ENCODE measurements around the gene SPIC. TPM values are rescaled to one million over a fixed set of nuclear protein-coding genes. Genes with fewer than 3 reads are reported as not detected.

SPIC gene
- total RNA-seq, 1 donor from 2014 or later: not detected

- Histone ChIP-seq H3K36me3 (no peaks in the 10 kb centered on the region), H3K9ac (no peak overlapping the region), H3F3A (ENCODE audit: low read depth) (no peaks in the 10 kb centered on the region), H2AFZ (replicated peaks) (no peak overlapping the region), H4K20me1 (ENCODE audit: low read depth) (no peaks in the 10 kb centered on the region), H3K79me2 (ENCODE audit: low read depth) (no peaks in the 10 kb centered on the region), H3K4me2 (no peak overlapping the region), H3K27ac (no peak overlapping the region), H3K27me3 (no peaks in the 10 kb centered on the region), H3K4me1 (no peaks in the 10 kb centered on the region), H3K9me3 (ENCODE audit: low read depth) (no peaks in the 10 kb centered on the region), H3K4me3 (no peak overlapping the region)
- no peak for DNase-seq (ENCODE audit: low spot score)
- Mint-ChIP-seq H3K36me3 (no peaks in the 10 kb centered on the region), H3K27ac (no peak overlapping the region), H3K4me3 (no peak overlapping the region), H3K4me1 (no peaks in the 10 kb centered on the region), H3K9me3 (no peaks in the 10 kb centered on the region), H3K27me3 (ENCODE audit: insufficient read depth, low read depth) (no peaks in the 10 kb centered on the region)
- TF ChIP-seq EZH2 (IDR thresholded peaks at IDR 0.05) (no peak), EZH2phosphoT487 (IDR thresholded peaks at IDR 0.05) (no peak)
- TF ChIP-seq, protein P1, sequence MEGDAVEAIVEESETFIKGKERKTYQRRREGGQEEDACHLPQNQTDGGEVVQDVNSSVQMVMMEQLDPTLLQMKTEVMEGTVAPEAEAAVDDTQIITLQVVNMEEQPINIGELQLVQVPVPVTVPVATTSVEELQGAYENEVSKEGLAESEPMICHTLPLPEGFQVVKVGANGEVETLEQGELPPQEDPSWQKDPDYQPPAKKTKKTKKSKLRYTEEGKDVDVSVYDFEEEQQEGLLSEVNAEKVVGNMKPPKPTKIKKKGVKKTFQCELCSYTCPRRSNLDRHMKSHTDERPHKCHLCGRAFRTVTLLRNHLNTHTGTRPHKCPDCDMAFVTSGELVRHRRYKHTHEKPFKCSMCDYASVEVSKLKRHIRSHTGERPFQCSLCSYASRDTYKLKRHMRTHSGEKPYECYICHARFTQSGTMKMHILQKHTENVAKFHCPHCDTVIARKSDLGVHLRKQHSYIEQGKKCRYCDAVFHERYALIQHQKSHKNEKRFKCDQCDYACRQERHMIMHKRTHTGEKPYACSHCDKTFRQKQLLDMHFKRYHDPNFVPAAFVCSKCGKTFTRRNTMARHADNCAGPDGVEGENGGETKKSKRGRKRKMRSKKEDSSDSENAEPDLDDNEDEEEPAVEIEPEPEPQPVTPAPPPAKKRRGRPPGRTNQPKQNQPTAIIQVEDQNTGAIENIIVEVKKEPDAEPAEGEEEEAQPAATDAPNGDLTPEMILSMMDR (IDR thresholded peaks at IDR 0.05): no peak
Observed at GRCh38 chr12:101485021-101485420, 9.9 kb downstream of the SPIC start.

DNA sequence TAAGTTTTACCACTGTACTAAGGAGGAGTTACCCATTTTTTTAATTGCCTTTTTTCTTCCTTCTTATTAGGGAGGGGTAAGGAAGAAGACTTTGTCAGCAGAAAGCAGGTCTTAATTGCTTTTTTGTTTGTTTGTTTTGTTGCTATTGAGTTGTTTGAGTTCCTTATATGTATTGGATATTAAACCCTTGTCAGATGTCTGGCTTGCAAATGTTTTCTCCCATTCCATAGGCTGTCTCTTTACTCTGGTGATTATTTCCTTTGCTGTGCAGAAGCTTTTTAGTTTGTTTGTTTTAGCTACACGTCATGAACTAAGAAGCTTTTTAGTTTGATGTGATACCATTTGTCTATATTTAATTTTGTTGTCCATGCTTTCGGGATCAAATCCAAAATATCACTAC is 13.3 kb downstream of the SPIC start:
- no peaks in the 10 kb centered on the region for H3K4me1 Mint-ChIP-seq
- Histone ChIP-seq H3K9me3 (ENCODE audit: low read depth) (no peaks in the 10 kb centered on the region), H3K36me3 (no peaks in the 10 kb centered on the region), H3K79me2 (ENCODE audit: low read depth) (no peaks in the 10 kb centered on the region), H3K27me3 (no peaks in the 10 kb centered on the region), H3K4me3 (no peak overlapping the region), H3K9ac (no peak overlapping the region), H4K20me1 (ENCODE audit: low read depth) (no peaks in the 10 kb centered on the region), H3K27ac (no peak overlapping the region), H2AFZ (replicated peaks) (no peak overlapping the region), H3F3A (ENCODE audit: low read depth) (no peaks in the 10 kb centered on the region), H3K4me1 (no peaks in the 10 kb centered on the region), H3K4me2 (no peak overlapping the region)
- DNase-seq (ENCODE audit: low spot score): no peak
- no peaks in the 10 kb centered on the region for H3K9me3 Mint-ChIP-seq
- H3K36me3 Mint-ChIP-seq: no peaks in the 10 kb centered on the region
- TF ChIP-seq EZH2phosphoT487 (IDR thresholded peaks at IDR 0.05) (no peak), EZH2 (IDR thresholded peaks at IDR 0.05) (no peak)
- TF ChIP-seq, protein P1 (IDR thresholded peaks at IDR 0.05): no peak
- no peak overlapping the region for H3K4me3 Mint-ChIP-seq
- no peak overlapping the region for H3K27ac Mint-ChIP-seq
- H3K27me3 Mint-ChIP-seq (ENCODE audit: insufficient read depth, low read depth): peaks cover 2% of the 10 kb centered on the region

GRCh38 chr12:101490286-101490920 is 15.3 kb downstream of the SPIC start:
- Mint-ChIP-seq H3K4me1 (no peaks in the 10 kb centered on the region), H3K27me3 (ENCODE audit: insufficient read depth, low read depth) (peaks cover 2% of the 10 kb centered on the region), H3K9me3 (no peaks in the 10 kb centered on the region), H3K36me3 (no peaks in the 10 kb centered on the region), H3K27ac (no peak overlapping the region), H3K4me3 (no peak overlapping the region)
- Histone ChIP-seq H3K4me2 (no peak overlapping the region), H3K9ac (no peak overlapping the region), H3K9me3 (ENCODE audit: low read depth) (no peaks in the 10 kb centered on the region), H2AFZ (replicated peaks) (no peak overlapping the region), H3K4me3 (no peak overlapping the region), H3K36me3 (no peaks in the 10 kb centered on the region), H4K20me1 (ENCODE audit: low read depth) (no peaks in the 10 kb centered on the region), H3K79me2 (ENCODE audit: low read depth) (no peaks in the 10 kb centered on the region), H3K27ac (no peak overlapping the region), H3K27me3 (no peaks in the 10 kb centered on the region), H3F3A (ENCODE audit: low read depth) (no peaks in the 10 kb centered on the region), H3K4me1 (no peaks in the 10 kb centered on the region)
- peak; percentile 53 for DNase-seq (ENCODE audit: low spot score)
- TF ChIP-seq EZH2phosphoT487 (IDR thresholded peaks at IDR 0.05): no peak
- TF ChIP-seq, protein P1 (IDR thresholded peaks at IDR 0.05): peak; percentile 63
- TF ChIP-seq EZH2 (IDR thresholded peaks at IDR 0.05): no peak
